GM21381 (cell line): ENCODE results near the gene TATDN3.
A peak's percentile ranks its signal among the peaks of the same experiment; 100 is the strongest.
"Not testable (repeated sequence)": the region's sequence is repeated elsewhere in the genome, so short reads cannot be mapped to it uniquely, and the experiment has no call there.

Source experiments
- ATAC-seq: cut with Tn5 transposase; IDR thresholded peaks from one replicate; pipeline ENCODE4 v1.9.1; 2021; ENCODE audit warnings: mild to moderate bottlenecking, moderate library complexity; ENCODE audit not compliant: unreplicated experiment

Gene TATDN3

DNA sequence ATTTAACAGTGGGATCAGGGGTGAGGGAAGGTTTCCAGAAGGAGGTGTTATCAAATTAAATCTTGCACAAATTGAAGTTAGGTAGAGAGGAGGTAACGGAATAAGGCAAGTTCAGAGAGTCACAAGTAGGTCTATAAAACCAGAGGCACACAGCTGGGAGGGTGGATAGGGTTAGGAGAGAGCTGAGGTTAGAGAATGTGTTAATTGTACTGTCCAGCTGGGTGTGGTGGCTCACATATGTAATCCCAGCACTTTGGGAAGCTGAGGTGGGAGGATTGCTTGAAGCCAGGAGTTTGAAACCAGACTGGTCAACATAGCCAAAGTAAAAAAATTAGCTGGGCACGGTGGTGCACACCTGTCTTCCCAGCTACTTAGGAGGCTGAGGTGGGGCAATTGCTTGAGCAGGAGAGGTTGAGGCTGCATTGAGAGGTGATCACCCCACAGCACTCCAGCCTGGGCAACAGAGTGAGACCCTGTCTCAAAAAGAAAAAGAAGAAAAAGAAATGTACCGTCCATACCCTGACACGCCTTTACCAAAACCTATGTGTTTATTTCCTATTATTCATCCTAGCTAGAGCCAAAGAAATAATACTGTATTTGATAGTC is 35.6 kb downstream of the TATDN3 start:
- ATAC-seq = no peak

DNA sequence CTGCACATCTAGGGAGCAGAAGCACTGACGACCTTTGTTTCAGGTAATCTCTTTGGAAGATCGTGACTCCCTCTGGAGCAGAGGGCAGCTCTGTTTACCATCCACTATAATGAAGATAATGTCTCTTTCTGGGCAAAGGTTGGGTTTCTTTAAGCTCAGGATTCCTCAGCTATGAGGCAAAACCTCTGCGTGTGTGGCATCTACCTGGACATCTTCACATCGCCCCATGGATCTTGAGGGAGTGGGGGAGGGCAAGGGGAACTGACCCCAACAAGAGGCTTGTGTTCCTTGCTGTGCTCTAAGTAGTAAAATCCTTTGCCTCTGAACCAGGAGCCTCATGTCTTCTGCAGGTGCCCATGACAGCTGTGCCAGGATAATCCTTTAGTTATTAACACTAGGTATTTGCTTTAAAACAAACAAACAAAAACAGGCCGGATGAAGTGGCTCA is 36.2 kb downstream of the TATDN3 start:
- no peak for ATAC-seq

DNA sequence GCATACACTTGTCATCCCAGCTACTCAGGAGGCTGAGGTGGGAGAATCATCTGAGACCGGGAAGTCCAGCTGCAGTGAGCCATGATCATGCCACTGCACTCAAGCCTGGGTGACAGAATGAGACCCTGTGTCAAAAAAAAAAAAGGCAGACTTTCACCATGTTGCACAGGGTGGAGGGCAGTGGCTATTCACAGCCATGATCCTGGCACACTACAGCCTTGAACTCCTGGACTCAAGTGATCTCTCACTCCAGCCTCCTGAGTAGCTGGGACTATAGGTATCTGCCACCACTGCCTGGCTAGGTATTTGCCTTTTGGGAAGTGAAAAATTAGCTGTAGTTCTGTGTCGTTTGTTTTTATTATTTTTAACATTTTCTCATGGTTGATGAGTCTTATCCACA is 36.7 kb downstream of the TATDN3 start:
- ATAC-seq = no peak

DNA sequence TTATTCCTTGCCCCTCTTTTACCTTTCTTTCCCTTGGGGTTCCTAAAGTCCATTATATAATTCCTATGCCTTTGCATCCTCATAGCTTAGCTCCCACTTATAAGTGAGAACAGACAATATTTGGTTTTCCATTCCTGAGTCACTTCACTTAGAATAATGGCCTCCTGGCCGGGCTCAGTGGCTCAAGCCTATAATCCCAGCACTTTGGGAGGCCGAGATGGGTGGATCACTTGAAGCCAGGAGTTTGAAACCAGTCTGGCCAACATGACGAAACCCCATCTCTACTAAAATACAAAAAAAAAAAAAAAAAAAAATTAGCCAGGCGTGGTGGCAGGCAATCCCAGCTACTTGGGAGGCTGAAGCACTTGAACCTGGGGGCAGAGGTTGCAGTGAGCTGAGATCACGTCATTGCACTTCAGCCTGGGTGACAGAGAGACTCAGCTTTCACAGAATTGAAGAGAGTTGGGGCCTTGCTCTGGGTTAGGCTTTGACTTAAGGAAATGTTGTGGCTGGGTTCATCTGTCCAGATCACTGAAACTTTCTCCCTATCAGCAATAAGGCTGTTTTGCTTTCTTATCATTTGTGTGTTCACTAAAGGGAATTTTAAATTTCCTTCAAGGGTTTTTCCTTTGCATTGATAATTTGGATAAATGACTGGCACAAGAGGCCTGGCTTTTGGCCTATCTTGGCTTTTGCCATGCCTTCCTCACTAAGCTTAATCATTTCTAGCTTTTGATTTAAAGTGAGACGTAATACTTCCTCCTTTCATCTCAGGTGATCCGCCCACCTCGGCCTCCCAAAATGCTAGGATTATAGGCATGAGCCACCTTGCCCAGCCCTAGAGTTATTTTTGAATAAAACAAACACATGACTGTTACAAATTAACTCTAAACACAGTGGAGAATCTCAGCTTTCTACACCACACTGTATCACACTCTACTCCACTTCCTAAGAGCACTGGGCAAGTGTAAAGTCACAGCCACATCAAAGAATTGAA is 41.8 kb downstream of the TATDN3 start:
- peak; percentile 92 for ATAC-seq

DNA sequence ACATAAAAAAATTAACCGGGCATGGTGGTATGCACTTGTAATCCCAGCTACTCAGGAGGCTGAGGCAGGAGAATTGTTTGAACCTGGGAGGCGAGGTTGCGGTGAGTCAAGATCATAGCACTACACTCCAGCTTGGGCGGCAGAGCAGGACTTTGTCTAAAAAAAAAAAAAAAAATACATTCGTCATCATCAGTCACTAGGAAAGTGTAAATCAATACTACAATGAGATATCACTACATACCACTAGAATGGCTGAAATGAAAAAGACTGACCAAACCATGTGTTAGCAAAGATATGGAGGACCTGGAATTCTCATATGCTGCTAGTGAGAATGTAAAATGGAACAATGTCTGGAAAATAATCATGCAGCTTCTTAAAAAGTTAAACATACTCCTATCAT is 46.5 kb downstream of the TATDN3 start:
- ATAC-seq = no peak

DNA sequence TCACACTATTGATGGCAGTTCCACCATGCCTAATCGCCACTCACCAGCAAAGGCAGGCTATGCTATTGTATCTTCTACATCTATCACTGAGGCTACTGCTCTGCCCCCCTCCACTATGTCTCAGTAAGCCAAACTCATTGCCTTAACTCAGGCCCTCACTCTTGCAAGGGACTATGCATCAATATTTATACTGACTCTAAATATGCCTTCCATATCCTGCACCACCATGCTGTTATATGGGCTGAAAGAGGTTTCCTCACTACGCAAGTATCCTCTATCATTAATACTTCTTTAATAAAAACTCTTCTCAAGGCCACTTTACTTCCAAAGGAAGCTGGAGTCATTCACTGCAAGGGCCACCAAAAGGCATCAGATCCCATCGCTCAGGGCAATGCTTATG is 52.8 kb downstream of the TATDN3 start:
- ATAC-seq = not testable (repeated sequence)

DNA sequence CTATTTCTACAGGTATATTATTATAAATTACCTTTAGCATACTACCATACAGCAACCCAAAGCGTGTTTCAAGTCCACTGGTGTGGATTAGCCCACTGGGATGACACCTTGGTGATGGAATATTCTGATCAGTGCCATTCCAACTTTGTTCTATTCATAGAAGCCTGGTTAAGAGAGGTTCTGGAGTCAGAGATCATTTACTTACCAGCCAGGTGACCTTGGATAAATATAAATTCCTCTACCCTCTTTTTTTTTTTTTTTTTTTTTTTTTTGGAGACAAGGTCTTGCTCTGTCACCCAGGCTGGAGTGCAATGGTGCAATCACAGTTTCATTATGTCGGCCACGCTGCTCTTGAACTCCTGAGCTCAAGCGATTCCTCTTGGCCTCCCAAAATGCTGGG is 55.9 kb downstream of the TATDN3 start, which contains the start of gene SPATA45:
Gene SPATA45 (minus strand): TSS at position 101 of the 400 bp plus-strand sequence. CDS start 11,500 bp downstream, outside the sequence.
- ATAC-seq = no peak

DNA sequence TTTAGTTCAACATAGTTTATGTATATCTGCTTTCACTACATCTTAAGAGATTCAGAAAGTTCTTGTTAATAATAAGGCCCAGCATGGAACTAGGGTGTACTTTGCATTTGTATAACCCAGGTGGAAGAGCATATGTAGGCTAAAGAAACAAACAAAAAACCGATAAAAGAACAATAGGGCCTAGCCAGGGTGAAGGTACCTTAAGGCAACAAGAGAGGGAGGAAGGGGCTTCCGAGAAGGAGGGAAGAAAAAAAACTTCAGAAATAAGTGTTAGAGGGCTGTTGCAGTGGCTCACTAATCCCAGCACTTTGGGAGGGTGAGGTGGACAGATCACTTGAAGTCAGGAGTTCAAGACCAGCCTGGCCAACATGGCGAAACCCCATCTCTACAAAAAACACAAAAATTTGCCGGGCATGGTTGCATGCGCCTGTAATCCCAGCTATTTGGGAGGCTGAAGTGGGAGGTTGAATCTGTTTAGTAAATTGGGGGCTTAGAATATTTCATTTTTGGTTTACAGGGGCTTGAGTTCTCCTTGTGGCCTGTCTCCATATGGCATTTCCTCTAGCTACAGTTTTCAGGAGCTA is 60.5 kb downstream of the TATDN3 start:
- no peak for ATAC-seq

DNA sequence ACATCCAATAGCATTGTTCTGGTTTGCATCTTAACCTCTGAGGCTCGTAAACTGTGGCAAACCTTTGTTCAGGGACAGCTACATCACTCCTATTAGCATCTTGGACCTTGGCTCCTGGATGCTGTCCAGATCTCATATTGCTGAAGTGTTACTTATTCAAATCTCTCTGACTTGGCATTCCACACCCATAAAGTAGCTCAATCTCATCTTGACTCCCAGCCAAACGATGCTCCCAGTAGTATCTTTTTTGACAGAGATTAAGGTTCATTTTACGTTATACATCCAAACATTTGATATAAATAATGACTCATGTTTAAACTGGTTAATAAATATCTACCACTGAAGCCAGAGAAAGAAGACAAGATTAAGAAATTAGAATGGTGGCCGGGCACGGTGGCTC is 62.0 kb downstream of the TATDN3 start:
- no peak for ATAC-seq

DNA sequence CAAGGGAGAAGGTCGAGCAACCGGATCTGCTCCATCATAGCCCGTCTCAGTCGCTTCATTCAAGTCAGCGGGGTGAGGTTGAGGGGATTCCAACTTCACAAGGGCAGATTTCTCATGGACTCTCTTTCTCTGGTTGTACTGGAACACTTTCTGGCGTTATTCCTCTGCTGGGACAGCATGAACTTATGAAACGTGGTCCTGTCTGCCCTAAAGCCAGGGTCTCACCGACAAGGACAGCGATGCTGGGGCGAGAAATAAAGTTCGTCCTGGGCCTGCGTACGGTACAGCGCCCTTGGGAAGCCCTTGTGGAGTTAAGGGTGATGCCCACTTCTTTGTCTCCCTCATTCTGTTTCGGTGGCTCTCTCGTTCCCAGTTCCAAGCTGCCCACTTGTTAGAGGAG is 65.1 kb downstream of the TATDN3 start:
- ATAC-seq = no peak

DNA sequence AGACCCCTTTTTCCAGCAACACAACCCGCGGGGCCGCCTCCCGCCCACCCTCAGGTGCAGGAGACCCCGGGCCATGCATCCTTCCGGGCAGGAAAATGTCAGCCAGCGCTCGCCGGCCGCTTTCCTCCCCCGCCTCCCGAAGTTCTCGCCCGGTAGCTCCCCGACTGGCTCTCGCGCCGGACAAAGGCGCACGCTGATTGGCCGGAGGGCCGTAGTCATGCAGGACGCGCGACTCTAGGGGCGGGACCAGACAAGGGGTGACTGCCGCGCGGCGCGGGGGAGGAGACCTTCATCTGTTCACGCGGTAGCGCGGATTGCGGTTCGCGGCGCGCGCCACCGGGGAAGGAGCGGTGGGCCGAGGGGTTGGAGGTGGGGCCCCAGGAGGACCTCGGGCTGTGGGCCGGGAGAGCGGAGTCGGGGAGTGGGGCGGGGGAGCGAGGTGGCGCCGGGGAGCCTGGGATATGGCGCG is 66.3 kb downstream of the TATDN3 start, which contains the start of gene FLVCR1:
Gene FLVCR1 (plus strand): TSS at position 284 of the 469 bp plus-strand sequence. CDS start 178 bp downstream, at position 462.
- ATAC-seq = peak; percentile 96

DNA sequence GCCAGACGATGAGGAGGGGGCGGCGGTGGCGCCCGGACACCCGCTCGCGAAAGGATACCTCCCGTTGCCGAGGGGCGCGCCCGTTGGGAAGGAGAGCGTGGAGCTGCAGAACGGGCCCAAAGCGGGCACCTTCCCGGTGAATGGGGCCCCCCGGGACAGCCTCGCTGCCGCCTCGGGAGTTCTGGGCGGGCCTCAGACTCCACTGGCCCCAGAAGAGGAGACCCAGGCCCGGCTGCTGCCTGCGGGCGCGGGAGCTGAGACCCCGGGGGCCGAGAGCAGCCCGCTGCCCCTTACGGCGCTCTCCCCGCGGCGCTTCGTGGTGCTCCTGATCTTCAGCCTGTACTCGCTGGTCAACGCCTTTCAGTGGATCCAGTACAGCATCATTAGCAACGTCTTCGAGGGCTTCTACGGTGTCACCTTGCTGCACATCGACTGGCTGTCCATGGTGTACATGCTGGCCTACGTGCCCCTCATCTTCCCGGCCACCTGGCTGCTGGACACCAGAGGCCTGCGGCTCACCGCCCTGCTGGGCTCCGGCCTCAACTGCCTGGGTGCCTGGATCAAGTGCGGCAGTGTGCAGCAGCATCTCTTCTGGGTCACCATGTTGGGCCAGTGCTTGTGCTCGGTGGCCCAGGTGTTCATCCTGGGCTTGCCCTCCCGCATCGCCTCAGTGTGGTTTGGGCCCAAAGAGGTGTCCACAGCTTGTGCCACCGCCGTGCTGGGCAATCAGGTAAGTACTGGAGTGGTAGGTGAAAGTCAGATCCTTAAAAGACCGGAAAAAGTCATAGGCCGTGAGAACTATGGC is 67.0 kb downstream of the TATDN3 start:
- ATAC-seq = peak; percentile 16

DNA sequence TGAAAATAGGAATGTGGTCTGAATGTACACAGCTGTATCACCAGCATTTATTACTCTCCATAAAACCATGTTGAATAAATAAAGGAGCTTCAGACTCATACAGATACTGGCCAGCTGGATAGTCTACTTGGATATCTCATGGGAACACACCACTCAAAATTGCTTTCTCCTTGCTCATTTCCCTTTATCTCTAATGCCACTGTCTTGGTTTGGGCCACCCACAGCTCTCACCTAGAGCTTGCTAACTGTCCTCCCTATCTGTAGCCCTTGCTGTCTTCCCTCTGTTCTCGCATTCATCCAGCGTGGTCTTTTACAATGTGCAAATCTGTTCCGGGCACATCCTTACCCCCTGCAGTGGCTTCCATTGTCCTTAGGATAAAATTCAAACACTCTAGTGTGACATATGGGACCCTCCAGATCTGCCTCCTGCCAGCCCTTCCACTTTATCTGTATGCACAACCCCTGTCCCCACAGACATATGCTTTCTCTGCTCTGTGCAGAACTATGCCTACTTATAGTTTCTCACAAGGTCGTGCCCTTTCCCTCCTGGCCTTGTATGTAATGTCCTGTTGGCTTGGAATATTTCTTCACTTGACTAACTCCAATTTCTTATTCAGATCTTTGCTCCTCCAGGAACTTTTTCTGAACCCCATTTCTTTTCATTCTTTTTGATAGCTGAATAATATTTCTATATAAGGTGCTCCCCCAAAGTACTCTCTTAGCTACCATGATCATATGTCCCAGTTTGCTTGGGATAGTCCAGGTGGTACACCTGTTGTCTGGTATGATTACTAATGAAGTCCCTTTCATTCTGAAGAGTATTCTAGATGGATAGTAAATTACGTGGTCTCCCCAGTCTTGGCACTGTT is 69.3 kb downstream of the TATDN3 start:
- ATAC-seq = no peak

DNA sequence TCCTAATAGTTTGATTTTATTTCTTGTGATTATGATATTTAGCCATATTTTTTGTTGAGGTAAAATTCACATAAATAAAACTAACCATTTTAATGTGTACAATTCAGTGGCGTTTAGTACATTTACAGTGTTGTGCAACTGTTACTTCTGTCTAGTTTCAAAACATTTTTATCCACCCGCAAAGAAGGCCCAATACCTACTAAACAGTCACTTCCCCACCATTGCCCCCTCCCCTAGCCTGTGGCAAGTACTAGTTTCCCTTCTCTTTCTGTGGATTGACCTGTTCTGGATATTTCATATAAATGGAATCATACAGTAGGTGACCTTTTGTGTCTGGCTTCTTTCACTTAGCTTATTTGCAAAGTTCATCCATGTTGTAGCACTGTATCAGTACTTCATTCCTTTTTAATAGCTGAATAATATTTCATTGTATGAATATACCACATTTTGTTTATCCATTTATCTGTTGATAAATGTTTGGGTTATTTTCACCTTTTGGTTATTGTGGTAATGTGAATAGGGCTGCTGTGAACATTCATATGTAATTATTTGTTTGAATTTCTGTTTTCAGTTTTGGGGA is 70.5 kb downstream of the TATDN3 start:
- no peak for ATAC-seq

DNA sequence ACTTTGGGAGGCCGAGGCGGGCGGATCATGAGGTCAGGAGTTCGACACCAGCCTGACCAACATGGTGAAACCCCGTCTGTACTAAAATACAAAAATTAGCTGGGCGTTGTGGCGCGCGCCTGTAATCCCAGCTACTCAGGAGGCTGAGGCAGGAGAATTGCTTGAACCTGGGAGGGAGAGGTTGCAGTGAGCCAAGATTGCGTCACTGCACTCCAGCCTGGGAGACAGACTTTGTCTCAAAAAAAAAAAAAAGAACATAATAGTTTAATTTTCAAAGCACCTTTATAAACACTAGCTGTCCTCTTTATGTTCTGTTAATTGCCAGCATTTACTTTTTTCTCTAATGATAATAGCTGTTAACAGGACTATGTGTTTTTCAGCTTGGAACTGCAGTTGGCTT is 71.7 kb downstream of the TATDN3 start:
- ATAC-seq = not testable (repeated sequence)

DNA sequence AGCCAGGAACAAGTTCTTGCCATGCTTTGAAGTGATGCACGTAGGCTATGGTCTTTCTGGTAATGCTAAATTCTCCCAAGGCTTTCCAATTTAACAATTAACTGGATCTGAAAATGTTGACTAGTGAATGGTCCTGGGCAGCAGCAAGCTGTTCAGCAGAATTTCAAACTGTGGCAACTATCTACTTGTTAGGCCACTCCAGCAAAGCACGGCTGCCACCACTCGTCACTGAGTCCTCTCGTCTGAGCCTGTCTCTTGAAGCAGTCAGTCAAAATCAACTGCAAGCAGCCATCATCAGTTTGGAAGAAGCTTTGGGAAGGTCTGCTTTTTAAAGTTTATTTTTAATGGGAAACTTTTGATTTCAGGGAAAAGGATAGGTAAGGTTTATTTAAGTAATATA is 72.5 kb downstream of the TATDN3 start:
- no peak for ATAC-seq
